ENCODE data around the gene TEKT1. TPM values are rescaled to one million over a fixed set of nuclear protein-coding genes. Genes with fewer than 3 reads are reported as not detected.

TEKT1 gene
- total and polyA plus RNA-seq, 4 donors: 0.15 TPM; not detected in 3

DNA sequence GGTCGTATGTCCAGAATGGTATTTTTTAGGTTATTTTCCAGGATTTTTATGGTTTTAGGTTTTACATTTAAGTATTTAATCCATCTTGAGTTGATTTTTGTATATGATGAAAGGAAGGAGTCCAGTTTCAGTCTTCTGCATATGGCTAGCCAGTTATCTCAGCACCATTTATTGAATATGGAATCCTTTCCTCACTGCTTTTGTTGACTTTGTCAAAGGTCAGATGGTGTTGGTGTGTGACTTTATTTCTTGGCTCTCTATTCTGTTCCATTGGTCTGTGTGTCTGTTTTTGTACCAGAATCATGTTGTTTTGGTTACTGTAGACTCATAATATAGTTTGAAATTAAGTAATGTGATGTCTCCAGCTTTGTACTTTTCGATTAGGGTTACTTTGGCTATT is 26.4 kb upstream of the TEKT1 start:
- Histone ChIP-seq H3K27me3 (ENCODE audit: control insufficient read depth in 4 of 4, insufficient read depth in 4 of 4, low read length in 3 of 4) (no peaks in the 10 kb centered on the region), H3K4me3 (ENCODE audit: low read depth in 1 of 3, low read length in 3 of 3) (no peak overlapping the region), H3K9me3 (ENCODE audit: control insufficient read depth in 4 of 4, low read length in 3 of 4) (no peaks in the 10 kb centered on the region), H3K9ac (ENCODE audit: low read depth in 1 of 2, low read length in 2 of 2) (peak overlapping the region in 1 of 2 donors; percentile 24), H3K4me1 (ENCODE audit: control insufficient read depth in 4 of 4, insufficient read depth in 4 of 4, low read length in 3 of 4) (peaks cover 0 to 23% (median 4%) of the 10 kb centered on the region in 4 donors), H3K36me3 (ENCODE audit: control insufficient read depth in 4 of 4, insufficient read depth in 3 of 4, low read depth in 1 of 4, low read length in 3 of 4) (peaks cover 0 to 2% (median 0%) of the 10 kb centered on the region in 4 donors), H3K27ac (ENCODE audit: low read depth in 1 of 2, low read length in 2 of 2) (peak overlapping the region; percentile 45 to 66)
- DNase-seq (ENCODE audit: low spot score): no peak
- WGBS: 44% methylated on average over 2 of the region's 2 CpGs
- TF ChIP-seq HNF4A (conservative IDR thresholded peaks at IDR 0.05): peak; percentile 49 to 59
- TF ChIP-seq, protein P1, sequence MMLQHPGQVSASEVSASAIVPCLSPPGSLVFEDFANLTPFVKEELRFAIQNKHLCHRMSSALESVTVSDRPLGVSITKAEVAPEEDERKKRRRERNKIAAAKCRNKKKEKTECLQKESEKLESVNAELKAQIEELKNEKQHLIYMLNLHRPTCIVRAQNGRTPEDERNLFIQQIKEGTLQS (IDR thresholded peaks at IDR 0.05): no peak
- peak in 1 of 2 donors; percentile 10 for TF ChIP-seq EGR1 (IDR thresholded peaks at IDR 0.05; ENCODE audit: low read depth in 2 of 2)
- peak; percentile 51 for TF ChIP-seq SP1 (IDR thresholded peaks at IDR 0.05)
- peak; percentile 43 for TF ChIP-seq FOXA2 (IDR thresholded peaks at IDR 0.05)
- peak in 1 of 2 donors; percentile 9 for TF ChIP-seq JUND (IDR thresholded peaks at IDR 0.05)
- TF ChIP-seq YY1 (IDR thresholded peaks at IDR 0.05): peak; percentile 91
- TF ChIP-seq, protein P2, sequence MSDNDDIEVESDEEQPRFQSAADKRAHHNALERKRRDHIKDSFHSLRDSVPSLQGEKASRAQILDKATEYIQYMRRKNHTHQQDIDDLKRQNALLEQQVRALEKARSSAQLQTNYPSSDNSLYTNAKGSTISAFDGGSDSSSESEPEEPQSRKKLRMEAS (IDR thresholded peaks at IDR 0.05): no peak
- no peak for TF ChIP-seq TAF1 (conservative IDR thresholded peaks at IDR 0.05)

DNA sequence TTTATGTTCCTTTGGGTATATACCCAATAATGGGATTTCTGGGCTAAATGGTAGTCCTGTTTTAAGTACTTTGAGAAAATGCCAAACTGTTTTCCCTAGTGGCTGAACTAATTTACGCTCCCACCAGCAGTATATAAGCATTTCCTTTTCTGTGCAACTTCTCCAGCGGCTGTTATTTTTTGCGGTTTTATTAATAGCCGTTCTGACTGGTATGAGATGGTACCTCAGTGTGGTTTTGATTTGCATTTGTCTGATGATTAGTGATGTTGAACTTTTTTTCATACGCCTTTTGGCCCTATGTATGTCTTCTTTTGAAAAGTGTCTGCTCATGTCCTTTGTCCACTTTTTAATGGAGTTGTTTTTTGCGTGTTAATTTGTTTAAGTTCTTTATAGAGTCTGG is 25.8 kb upstream of the TEKT1 start:
- WGBS: 85% methylated on average over 6 of the region's 6 CpGs

DNA sequence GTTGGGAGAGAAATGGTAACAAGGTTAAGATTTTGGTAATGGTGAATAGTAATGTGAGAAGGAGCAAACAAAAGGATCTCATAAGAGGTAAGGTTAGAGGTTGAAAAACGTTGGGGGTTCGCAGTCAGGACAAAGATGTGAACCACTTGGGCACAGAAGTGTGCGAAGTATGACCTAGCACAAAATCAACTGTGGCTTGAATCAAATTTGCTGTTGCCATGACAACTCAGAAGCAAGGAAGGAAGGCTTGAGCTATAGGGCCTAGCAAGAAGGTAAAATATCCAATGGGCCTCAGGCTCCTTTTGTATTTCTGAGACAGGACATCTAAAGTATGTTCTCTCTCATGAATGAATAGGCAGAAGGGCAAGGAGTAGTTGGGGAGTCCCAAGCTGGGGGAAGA is 24.5 kb upstream of the TEKT1 start:
- Histone ChIP-seq H3K4me3 (ENCODE audit: low read depth in 1 of 3, low read length in 3 of 3) (no peak overlapping the region), H3K9me3 (ENCODE audit: control insufficient read depth in 4 of 4, low read length in 3 of 4) (no peaks in the 10 kb centered on the region), H3K4me1 (ENCODE audit: control insufficient read depth in 4 of 4, insufficient read depth in 4 of 4, low read length in 3 of 4) (peaks cover 0 to 18% (median 4%) of the 10 kb centered on the region in 4 donors), H3K9ac (ENCODE audit: low read depth in 1 of 2, low read length in 2 of 2) (peak overlapping the region in 1 of 2 donors; percentile 6), H3K27me3 (ENCODE audit: control insufficient read depth in 4 of 4, insufficient read depth in 4 of 4, low read length in 3 of 4) (no peaks in the 10 kb centered on the region), H3K27ac (ENCODE audit: low read depth in 1 of 2, low read length in 2 of 2) (no peak overlapping the region), H3K36me3 (ENCODE audit: control insufficient read depth in 4 of 4, insufficient read depth in 3 of 4, low read depth in 1 of 4, low read length in 3 of 4) (peaks cover 0 to 2% (median 0%) of the 10 kb centered on the region in 4 donors)
- no peak for DNase-seq (ENCODE audit: low spot score)
- TF ChIP-seq SP1 (IDR thresholded peaks at IDR 0.05): no peak
- TF ChIP-seq, protein P1 (IDR thresholded peaks at IDR 0.05): no peak
- no peak for TF ChIP-seq FOXA1 (IDR thresholded peaks at IDR 0.05)
- TF ChIP-seq, protein P2 (IDR thresholded peaks at IDR 0.05): no peak
- no peak for TF ChIP-seq YY1 (IDR thresholded peaks at IDR 0.05)
- TF ChIP-seq, protein P3, sequence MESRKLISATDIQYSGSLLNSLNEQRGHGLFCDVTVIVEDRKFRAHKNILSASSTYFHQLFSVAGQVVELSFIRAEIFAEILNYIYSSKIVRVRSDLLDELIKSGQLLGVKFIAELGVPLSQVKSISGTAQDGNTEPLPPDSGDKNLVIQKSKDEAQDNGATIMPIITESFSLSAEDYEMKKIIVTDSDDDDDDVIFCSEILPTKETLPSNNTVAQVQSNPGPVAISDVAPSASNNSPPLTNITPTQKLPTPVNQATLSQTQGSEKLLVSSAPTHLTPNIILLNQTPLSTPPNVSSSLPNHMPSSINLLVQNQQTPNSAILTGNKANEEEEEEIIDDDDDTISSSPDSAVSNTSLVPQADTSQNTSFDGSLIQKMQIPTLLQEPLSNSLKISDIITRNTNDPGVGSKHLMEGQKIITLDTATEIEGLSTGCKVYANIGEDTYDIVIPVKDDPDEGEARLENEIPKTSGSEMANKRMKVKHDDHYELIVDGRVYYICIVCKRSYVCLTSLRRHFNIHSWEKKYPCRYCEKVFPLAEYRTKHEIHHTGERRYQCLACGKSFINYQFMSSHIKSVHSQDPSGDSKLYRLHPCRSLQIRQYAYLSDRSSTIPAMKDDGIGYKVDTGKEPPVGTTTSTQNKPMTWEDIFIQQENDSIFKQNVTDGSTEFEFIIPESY (IDR thresholded peaks at IDR 0.05): no peak
- TF ChIP-seq, protein P4, sequence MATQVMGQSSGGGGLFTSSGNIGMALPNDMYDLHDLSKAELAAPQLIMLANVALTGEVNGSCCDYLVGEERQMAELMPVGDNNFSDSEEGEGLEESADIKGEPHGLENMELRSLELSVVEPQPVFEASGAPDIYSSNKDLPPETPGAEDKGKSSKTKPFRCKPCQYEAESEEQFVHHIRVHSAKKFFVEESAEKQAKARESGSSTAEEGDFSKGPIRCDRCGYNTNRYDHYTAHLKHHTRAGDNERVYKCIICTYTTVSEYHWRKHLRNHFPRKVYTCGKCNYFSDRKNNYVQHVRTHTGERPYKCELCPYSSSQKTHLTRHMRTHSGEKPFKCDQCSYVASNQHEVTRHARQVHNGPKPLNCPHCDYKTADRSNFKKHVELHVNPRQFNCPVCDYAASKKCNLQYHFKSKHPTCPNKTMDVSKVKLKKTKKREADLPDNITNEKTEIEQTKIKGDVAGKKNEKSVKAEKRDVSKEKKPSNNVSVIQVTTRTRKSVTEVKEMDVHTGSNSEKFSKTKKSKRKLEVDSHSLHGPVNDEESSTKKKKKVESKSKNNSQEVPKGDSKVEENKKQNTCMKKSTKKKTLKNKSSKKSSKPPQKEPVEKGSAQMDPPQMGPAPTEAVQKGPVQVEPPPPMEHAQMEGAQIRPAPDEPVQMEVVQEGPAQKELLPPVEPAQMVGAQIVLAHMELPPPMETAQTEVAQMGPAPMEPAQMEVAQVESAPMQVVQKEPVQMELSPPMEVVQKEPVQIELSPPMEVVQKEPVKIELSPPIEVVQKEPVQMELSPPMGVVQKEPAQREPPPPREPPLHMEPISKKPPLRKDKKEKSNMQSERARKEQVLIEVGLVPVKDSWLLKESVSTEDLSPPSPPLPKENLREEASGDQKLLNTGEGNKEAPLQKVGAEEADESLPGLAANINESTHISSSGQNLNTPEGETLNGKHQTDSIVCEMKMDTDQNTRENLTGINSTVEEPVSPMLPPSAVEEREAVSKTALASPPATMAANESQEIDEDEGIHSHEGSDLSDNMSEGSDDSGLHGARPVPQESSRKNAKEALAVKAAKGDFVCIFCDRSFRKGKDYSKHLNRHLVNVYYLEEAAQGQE (IDR thresholded peaks at IDR 0.05): no peak
- no peak for TF ChIP-seq GABPA (IDR thresholded peaks at IDR 0.05 in 1 of 2, conservative IDR thresholded peaks at IDR 0.05 in 1 of 2)
- TF ChIP-seq RAD21 (IDR thresholded peaks at IDR 0.05): no peak
- no peak for TF ChIP-seq HNF4G (IDR thresholded peaks at IDR 0.05)
- 80% methylated on average over 3 of the region's 3 CpGs for WGBS

More for the DNA sequence above, 25.8 kb upstream of the TEKT1 start:
- no peak for DNase-seq (ENCODE audit: low spot score)
- H3K4me1 ChIP-seq (ENCODE audit: control insufficient read depth in 4 of 4, insufficient read depth in 4 of 4, low read length in 3 of 4): peaks cover 0 to 18% (median 4%) of the 10 kb centered on the region in 4 donors
- H3K27ac ChIP-seq (ENCODE audit: low read depth in 1 of 2, low read length in 2 of 2): peak overlapping the region; percentile 45 to 66
- peaks cover 0 to 2% (median 0%) of the 10 kb centered on the region in 4 donors for H3K36me3 ChIP-seq (ENCODE audit: control insufficient read depth in 4 of 4, insufficient read depth in 3 of 4, low read depth in 1 of 4, low read length in 3 of 4)
- TF ChIP-seq YY1 (IDR thresholded peaks at IDR 0.05) (no peak), GABPA (IDR thresholded peaks at IDR 0.05 in 1 of 2, conservative IDR thresholded peaks at IDR 0.05 in 1 of 2) (no peak), EGR1 (IDR thresholded peaks at IDR 0.05; ENCODE audit: low read depth in 2 of 2) (no peak)
- H3K9me3 ChIP-seq (ENCODE audit: control insufficient read depth in 4 of 4, low read length in 3 of 4): no peaks in the 10 kb centered on the region
- H3K27me3 ChIP-seq (ENCODE audit: control insufficient read depth in 4 of 4, insufficient read depth in 4 of 4, low read length in 3 of 4): no peaks in the 10 kb centered on the region
- no peak overlapping the region for H3K9ac ChIP-seq (ENCODE audit: low read depth in 1 of 2, low read length in 2 of 2)
- no peak overlapping the region for H3K4me3 ChIP-seq (ENCODE audit: low read depth in 1 of 3, low read length in 3 of 3)

Measured in liver (tissue), 9 donors.